Mesothelial cell of epicardium (in vitro differentiated cells): ENCODE results near the gene GRIA4. TPM values are rescaled to one million over a fixed set of nuclear protein-coding genes. Genes with fewer than 3 reads are reported as not detected.

Source experiments
- DNase-seq, 2 experiments: peaks; one replicate each; pipeline ENCODE4 v3.0.0; 2021; ENCODE audit warnings: low spot score in 2 of 2; ENCODE audit not compliant: unreplicated experiment in 2 of 2
- H3K27ac Mint-ChIP-seq: 2 replicates; pipeline ENCODE4 v1.8.0; 2021; ENCODE audit warnings: mixed read lengths
- H3K27me3 Mint-ChIP-seq: 2 replicates; pipeline ENCODE4 v1.8.0; 2021; ENCODE audit warnings: low read depth, mixed read lengths
- H3K36me3 Mint-ChIP-seq: 2 replicates; pipeline ENCODE4 v1.8.0; 2021; ENCODE audit warnings: mixed read lengths
- H3K4me1 Mint-ChIP-seq: 2 replicates; pipeline ENCODE4 v1.8.0; 2021; ENCODE audit warnings: mixed read lengths
- H3K4me3 Mint-ChIP-seq: 2 replicates; pipeline ENCODE4 v1.8.0; 2021; ENCODE audit warnings: mild to moderate bottlenecking, moderate library complexity, mixed read lengths
- H3K9me3 Mint-ChIP-seq: 2 replicates; pipeline ENCODE4 v1.8.0; 2021; ENCODE audit warnings: mixed read lengths
- total RNA-seq: library from RNA; stranded (reverse); gene quantifications from 3 replicates; pipeline ENCODE4 v1.2.1, GENCODE V29; 2021
- TF ChIP-seq, protein P1 (sequence below): fragments of 200-600 bp; sonication (generic); IDR thresholded peaks from one replicate; pipeline ENCODE4 v1.5.0; 2021; ENCODE audit warnings: antibody characterized with exemption; ENCODE audit not compliant: unreplicated experiment

GRIA4 gene
- total RNA-seq, 1 donor from 2014 or later, result 156 TPM

DNA sequence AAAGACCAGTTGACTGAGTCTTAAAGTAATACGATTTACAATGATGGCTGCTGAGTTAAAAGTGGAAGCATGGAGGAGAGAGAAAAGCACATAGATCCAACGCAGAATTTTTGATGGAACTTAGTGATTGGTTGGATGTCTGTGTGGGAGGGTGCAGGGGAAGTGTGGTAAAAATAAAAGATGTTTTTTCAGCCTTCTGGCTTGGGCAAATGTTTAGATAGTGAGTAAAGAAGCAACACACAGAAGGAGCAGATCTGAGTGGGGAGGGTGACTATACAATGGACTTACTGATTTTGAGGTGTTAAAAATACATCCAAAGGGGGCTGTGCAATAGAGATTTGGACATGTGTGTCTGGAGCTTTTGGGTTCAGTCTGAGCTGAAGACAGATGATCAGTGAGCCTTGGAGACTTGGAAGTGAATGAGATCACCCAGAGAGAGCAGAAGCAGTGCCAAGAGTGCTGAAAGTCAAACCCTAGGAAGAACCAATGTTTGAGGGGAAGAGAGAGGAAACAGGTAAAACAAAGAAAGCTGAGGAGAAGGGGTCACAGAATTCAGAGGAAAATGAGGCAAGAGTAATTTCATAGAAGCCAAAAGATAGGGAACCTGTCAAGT lies 8.6 kb downstream of the GRIA4 start:
- H3K4me1 Mint-ChIP-seq, result peaks cover 9% of the 10 kb centered on the region
- DNase-seq, result no peak
- peaks cover 14% of the 10 kb centered on the region for H3K36me3 Mint-ChIP-seq
- TF ChIP-seq, protein P1, sequence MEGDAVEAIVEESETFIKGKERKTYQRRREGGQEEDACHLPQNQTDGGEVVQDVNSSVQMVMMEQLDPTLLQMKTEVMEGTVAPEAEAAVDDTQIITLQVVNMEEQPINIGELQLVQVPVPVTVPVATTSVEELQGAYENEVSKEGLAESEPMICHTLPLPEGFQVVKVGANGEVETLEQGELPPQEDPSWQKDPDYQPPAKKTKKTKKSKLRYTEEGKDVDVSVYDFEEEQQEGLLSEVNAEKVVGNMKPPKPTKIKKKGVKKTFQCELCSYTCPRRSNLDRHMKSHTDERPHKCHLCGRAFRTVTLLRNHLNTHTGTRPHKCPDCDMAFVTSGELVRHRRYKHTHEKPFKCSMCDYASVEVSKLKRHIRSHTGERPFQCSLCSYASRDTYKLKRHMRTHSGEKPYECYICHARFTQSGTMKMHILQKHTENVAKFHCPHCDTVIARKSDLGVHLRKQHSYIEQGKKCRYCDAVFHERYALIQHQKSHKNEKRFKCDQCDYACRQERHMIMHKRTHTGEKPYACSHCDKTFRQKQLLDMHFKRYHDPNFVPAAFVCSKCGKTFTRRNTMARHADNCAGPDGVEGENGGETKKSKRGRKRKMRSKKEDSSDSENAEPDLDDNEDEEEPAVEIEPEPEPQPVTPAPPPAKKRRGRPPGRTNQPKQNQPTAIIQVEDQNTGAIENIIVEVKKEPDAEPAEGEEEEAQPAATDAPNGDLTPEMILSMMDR, result no peak
- no peak overlapping the region for H3K4me3 Mint-ChIP-seq
- H3K27ac Mint-ChIP-seq, result no peak overlapping the region
- H3K27me3 Mint-ChIP-seq, result no peaks in the 10 kb centered on the region
- H3K9me3 Mint-ChIP-seq, result peaks cover 3% of the 10 kb centered on the region

DNA sequence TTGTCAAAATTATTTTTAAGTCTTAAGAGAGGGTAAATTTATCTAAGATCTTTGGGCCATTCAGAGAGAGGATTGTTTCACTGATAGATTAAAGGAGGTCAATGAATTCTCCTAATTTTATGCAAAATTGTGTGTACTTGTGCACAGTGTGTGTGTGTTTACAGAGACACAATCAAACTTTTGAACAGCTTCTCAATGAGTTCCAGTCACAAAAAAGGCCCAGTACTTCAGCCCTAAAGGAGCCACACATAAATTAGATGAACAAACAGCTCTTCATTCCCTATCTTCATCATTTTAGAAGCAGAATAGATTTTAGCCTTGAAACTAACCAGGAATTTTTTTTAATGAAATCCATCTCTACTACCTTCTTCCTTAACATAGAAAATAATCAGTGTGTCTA lies 9.7 kb downstream of the GRIA4 start:
- Mint-ChIP-seq H3K27me3 (no peaks in the 10 kb centered on the region), H3K4me1 (peaks cover 8% of the 10 kb centered on the region), H3K9me3 (peaks cover 6% of the 10 kb centered on the region), H3K27ac (peak overlapping the region; percentile 18), H3K4me3 (no peak overlapping the region), H3K36me3 (peaks cover 17% of the 10 kb centered on the region)
- TF ChIP-seq, protein P1, result no peak
- no peak for DNase-seq

DNA sequence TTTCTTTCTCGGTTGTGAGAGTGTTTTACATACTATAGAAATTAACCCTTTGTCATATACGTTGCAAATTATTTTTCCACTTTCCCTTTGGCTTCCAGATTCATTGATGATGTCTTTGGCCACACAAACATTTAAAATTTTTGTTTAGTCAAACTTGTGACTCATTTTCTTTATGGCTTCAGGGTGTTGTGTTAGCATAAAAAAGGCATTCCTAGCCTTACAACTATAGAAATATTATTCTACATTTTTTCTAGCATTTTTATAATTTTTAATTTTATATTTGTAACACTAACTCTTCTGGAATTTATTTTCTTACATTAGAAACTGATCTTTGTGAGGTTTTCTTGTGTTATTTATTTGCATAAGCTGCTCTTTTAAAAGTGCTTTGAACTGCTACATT lies 12.1 kb downstream of the GRIA4 start:
- peaks cover 20% of the 10 kb centered on the region for H3K36me3 Mint-ChIP-seq
- no peaks in the 10 kb centered on the region for H3K27me3 Mint-ChIP-seq
- H3K27ac Mint-ChIP-seq, result no peak overlapping the region
- H3K9me3 Mint-ChIP-seq, result peaks cover 6% of the 10 kb centered on the region
- no peak overlapping the region for H3K4me3 Mint-ChIP-seq
- TF ChIP-seq, protein P1, result no peak
- no peak for DNase-seq
- H3K4me1 Mint-ChIP-seq, result peaks cover 5% of the 10 kb centered on the region

DNA sequence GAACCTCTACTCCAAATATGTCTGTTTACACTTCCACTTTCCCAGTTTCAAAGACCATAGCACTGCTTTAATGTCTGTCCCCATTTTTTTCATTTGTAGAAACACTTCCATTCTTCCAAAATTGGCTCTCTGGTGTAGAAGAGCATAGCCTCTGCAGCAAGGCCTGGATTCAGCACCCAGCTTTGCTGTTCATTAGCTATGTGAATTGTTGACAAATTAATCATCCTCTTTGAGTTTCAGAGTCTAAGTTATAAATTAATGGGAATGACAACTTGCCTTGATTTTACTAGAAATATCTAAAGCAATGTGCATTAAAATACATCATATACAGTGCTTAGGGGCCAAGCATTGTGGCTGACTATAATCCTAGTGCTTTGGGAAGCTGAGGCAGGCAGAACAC lies 22.4 kb downstream of the GRIA4 start:
- Mint-ChIP-seq H3K9me3 (no peaks in the 10 kb centered on the region), H3K27me3 (no peaks in the 10 kb centered on the region), H3K36me3 (peaks cover 5% of the 10 kb centered on the region), H3K27ac (no peak overlapping the region), H3K4me1 (peaks cover 8% of the 10 kb centered on the region), H3K4me3 (no peak overlapping the region)
- no peak for DNase-seq
- TF ChIP-seq, protein P1, result no peak

DNA sequence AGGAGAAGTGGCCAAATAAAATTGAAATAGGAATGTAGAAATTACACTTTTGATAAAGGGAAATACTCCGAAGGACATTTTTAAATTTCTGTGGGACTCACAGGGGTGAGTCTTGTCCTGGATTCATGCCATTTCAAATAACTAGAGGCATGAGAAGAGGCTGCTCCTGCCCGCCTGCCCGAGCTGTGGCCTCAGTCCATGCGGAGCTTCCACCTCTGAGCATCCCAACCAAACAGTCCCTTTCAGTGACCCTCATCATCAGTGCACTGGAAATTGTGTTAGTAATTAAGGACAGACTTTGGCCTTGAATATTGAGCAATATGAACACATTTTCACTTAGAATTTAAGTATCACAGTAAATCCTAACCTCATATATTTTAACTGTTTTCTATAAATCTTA lies 25.6 kb downstream of the GRIA4 start:
- Mint-ChIP-seq H3K36me3 (peaks cover 7% of the 10 kb centered on the region), H3K27me3 (no peaks in the 10 kb centered on the region), H3K4me1 (peaks cover 13% of the 10 kb centered on the region), H3K4me3 (no peak overlapping the region), H3K9me3 (no peaks in the 10 kb centered on the region), H3K27ac (no peak overlapping the region)
- TF ChIP-seq, protein P1, result no peak
- DNase-seq, result no peak

DNA sequence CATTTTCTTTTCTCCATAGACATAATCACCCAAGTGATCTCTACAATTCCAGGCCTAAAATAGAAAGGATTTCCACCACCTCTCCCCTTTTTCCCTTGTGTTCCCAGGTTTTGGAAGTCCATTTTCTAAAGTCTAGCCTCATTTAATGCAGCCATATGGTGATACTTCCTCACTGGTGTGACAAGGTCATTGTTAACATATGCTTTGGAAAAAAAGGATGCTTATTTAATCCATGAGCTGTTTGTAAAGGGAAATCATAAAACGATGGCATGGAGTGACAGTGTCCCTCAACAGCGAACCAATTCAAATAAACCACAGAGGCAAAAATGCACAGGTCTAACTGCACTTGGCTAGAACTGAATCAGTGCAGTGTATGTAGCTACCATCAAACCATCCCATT lies 26.6 kb downstream of the GRIA4 start:
- H3K36me3 Mint-ChIP-seq, result peaks cover 3% of the 10 kb centered on the region
- no peaks in the 10 kb centered on the region for H3K9me3 Mint-ChIP-seq
- TF ChIP-seq, protein P1, result no peak
- H3K27ac Mint-ChIP-seq, result no peak overlapping the region
- DNase-seq, result no peak
- peaks cover 8% of the 10 kb centered on the region for H3K4me1 Mint-ChIP-seq
- H3K27me3 Mint-ChIP-seq, result no peaks in the 10 kb centered on the region
- H3K4me3 Mint-ChIP-seq, result no peak overlapping the region
